ENCODE measurements around the gene CSTPP1.

DNA sequence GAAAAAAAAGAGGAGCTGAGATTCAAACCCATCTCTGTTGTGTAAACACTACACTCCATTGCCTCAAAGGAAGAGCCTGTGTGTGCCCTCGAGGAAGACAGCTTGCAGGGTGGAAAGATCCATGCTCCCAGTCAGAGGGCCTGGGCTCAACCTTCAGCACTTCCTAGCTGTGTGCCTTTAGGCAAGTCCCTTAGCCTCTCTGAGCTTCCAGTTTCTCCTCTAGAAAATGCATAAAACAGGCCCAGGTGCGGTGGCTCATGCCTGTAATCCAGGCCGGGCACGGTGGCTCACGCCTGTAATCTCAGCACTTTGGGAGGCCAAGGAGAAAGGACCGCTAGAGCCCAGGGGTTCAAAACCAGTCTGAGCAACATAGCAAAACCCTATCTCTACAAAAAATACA, 244.7 kb downstream of the CSTPP1 start:
- TF ChIP-seq POLR2A (IDR thresholded peaks at IDR 0.05) (no peak), CTCF (IDR thresholded peaks at IDR 0.05) (no peak)
